CD4-positive, alpha-beta T cell (primary cell): ENCODE results near the gene DUS4L. TPM values are rescaled to one million over a fixed set of nuclear protein-coding genes. Genes with fewer than 3 reads are reported as not detected.
"Not testable (repeated sequence)": the region's sequence is repeated elsewhere in the genome, so short reads cannot be mapped to it uniquely, and the experiment has no call there.

Experiments used
- ATAC-seq: fragments of 200-7000 bp; cut with Tn5 transposase; one replicate; pipeline ENCODE4 v1.10.0; 2022; ENCODE audit warnings: mild to moderate bottlenecking; ENCODE audit not compliant: poor library complexity
- CTCF ChIA-PET: fragments of 350-600 bp; sonication (Branson Sonifier 250); formaldehyde crosslinking; loops from one replicate; lab custom pipeline; 2021; ENCODE audit warnings: antibody characterized with exemption, inconsistent platforms; lab: Charles Lee
- POLR2A ChIA-PET: fragments of 350-600 bp; sonication (Branson Sonifier 250); formaldehyde crosslinking; loops from one replicate; lab custom pipeline; 2021; ENCODE audit warnings: antibody characterized with exemption, inconsistent platforms; lab: Charles Lee
- DNase-seq, 14 experiments: peaks; one replicate each; pipeline ENCODE4 v3.0.0-alpha.2; 2013 to 2020; ENCODE audit warnings: mixed read lengths in 2 of 14
- H3K27ac ChIP-seq, 2 donors: one replicate each; pipeline versions ENCODE4 v1.5.1 to v1.7.0; 2013; ENCODE audit warnings: low read length in 2 of 2, low read depth in 1 of 2, mild to moderate bottlenecking in 1 of 2
- H3K27me3 ChIP-seq, 2 experiments: 1 replicate in 1 of 2; 2 replicates in 1 of 2; pipeline versions ENCODE4 v1.6.1 to v1.7.0; 2013; ENCODE audit warnings: low read length in 2 of 2, control low read depth in 1 of 2, mild to moderate bottlenecking in 1 of 2, moderate library complexity in 1 of 2; ENCODE audit not compliant: insufficient read depth in 2 of 2, control insufficient read depth in 1 of 2
- H3K36me3 ChIP-seq: one replicate; pipeline ENCODE4 v1.6.1; 2013; ENCODE audit warnings: low read length, control low read depth; ENCODE audit not compliant: insufficient read depth
- H3K4me1 ChIP-seq: one replicate; pipeline ENCODE4 v1.6.1; 2013; ENCODE audit warnings: low read length, control low read depth; ENCODE audit not compliant: insufficient read depth
- H3K4me3 ChIP-seq: one replicate; pipeline ENCODE4 v1.5.1; 2013; ENCODE audit warnings: mild to moderate bottlenecking, low read length, moderate library complexity
- H3K9me3 ChIP-seq, 2 experiments: 1 replicate in 1 of 2; 2 replicates in 1 of 2; pipeline versions ENCODE4 v1.6.1 to v1.7.0; 2013; ENCODE audit warnings: low read length in 2 of 2, mild to moderate bottlenecking in 2 of 2, control low read depth in 1 of 2, moderate library complexity in 1 of 2; ENCODE audit not compliant: control insufficient read depth in 1 of 2, insufficient read depth in 1 of 2
- H3K27ac Mint-ChIP-seq: one replicate; pipeline ENCODE4 v1.8.0; 2020; ENCODE audit warnings: mixed read lengths
- H3K27me3 Mint-ChIP-seq: one replicate; pipeline ENCODE4 v1.8.0; 2021; ENCODE audit warnings: mixed read lengths
- H3K36me3 Mint-ChIP-seq: one replicate; pipeline ENCODE4 v1.8.0; 2021; ENCODE audit warnings: low read depth, mixed read lengths
- H3K4me1 Mint-ChIP-seq: one replicate; pipeline ENCODE4 v1.8.0; 2021; ENCODE audit warnings: low read depth, mixed read lengths
- H3K4me3 Mint-ChIP-seq: one replicate; pipeline ENCODE4 v1.8.0; 2020; ENCODE audit warnings: mild to moderate bottlenecking, mixed read lengths
- H3K9me3 Mint-ChIP-seq: one replicate; pipeline ENCODE4 v1.8.0; 2020; ENCODE audit warnings: mixed read lengths
- intact Hi-C, 2 experiments: fragments of 100-400 bp; cut with DNase I in 1 of 2; cut with micrococcal nuclease in 1 of 2; formaldehyde crosslinking; loops; one replicate each; pipeline versions ENCODE4 v1.15.1 to v1.9.0; 2023 to 2025; cut with DNase I, micrococcal nuclease
- total RNA-seq, 174 experiments: library from RNA in 2 of 174; stranded (reverse) in 2 of 174; gene quantifications; one replicate each; pipeline ENCODE4 v1.2.3 and lab custom pipeline; 2021 to 2026
- TF ChIP-seq, protein P1 (sequence below): fragments of 200-600 bp; IDR thresholded peaks from one replicate; pipeline ENCODE4 v1.8.0; 2022; ENCODE audit warnings: antibody characterized with exemption, mild to moderate bottlenecking

The DUS4L gene
- total RNA-seq, 2 experiments from 2014 or later, result 14.3 to 14.4 TPM

- no peak overlapping the region for H3K27ac ChIP-seq
- H3K4me3 ChIP-seq, result no peak overlapping the region
- H3K36me3 ChIP-seq, result peaks cover 44% of the 10 kb centered on the region
- DNase-seq (no peak), ATAC-seq (no peak)
- H3K9me3 ChIP-seq, result no peaks in the 10 kb centered on the region
- intact Hi-C loops, result no loop called here
- Mint-ChIP-seq H3K4me3 (no peak overlapping the region), H3K4me1 (peaks cover 25% of the 10 kb centered on the region), H3K27ac (no peak overlapping the region), H3K9me3 (no peaks in the 10 kb centered on the region), H3K36me3 (peaks cover 65% of the 10 kb centered on the region), H3K27me3 (no peaks in the 10 kb centered on the region)
- TF ChIP-seq, protein P1, sequence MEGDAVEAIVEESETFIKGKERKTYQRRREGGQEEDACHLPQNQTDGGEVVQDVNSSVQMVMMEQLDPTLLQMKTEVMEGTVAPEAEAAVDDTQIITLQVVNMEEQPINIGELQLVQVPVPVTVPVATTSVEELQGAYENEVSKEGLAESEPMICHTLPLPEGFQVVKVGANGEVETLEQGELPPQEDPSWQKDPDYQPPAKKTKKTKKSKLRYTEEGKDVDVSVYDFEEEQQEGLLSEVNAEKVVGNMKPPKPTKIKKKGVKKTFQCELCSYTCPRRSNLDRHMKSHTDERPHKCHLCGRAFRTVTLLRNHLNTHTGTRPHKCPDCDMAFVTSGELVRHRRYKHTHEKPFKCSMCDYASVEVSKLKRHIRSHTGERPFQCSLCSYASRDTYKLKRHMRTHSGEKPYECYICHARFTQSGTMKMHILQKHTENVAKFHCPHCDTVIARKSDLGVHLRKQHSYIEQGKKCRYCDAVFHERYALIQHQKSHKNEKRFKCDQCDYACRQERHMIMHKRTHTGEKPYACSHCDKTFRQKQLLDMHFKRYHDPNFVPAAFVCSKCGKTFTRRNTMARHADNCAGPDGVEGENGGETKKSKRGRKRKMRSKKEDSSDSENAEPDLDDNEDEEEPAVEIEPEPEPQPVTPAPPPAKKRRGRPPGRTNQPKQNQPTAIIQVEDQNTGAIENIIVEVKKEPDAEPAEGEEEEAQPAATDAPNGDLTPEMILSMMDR, result no peak
- no peaks in the 10 kb centered on the region for H3K4me1 ChIP-seq
- ChIA-PET POLR2A (no interaction called here), CTCF (no interaction called here)
- H3K27me3 ChIP-seq, result no peaks in the 10 kb centered on the region
Observed at GRCh38 chr7:107528461-107528860, 35.3 kb upstream of the DUS4L start.

GRCh38 chr7:107530751-107531150 lies 33.0 kb upstream of the DUS4L start:
- intact Hi-C loops, result no loop called here
- CTCF ChIA-PET, result interaction anchor here (0.7 kb wide), 1 partner anchor 10 kb away, joined by 4 read pairs; no protein-coding TSS in a partner anchor
- H3K4me3 Mint-ChIP-seq, result no peak overlapping the region
- Histone ChIP-seq H3K4me3 (no peak overlapping the region), H3K9me3 (no peaks in the 10 kb centered on the region), H3K36me3 (peaks cover 31% of the 10 kb centered on the region), H3K27me3 (no peaks in the 10 kb centered on the region), H3K4me1 (no peaks in the 10 kb centered on the region), H3K27ac (no peak overlapping the region)
- no peaks in the 10 kb centered on the region for H3K27me3 Mint-ChIP-seq
- TF ChIP-seq, protein P1, result no peak
- peaks cover 7% of the 10 kb centered on the region for H3K9me3 Mint-ChIP-seq
- H3K4me1 Mint-ChIP-seq, result peaks cover 48% of the 10 kb centered on the region
- POLR2A ChIA-PET, result interaction anchor here (0.6 kb wide), 1 partner anchor 295 kb away, joined by 3 read pairs; no protein-coding TSS in a partner anchor
- H3K27ac Mint-ChIP-seq, result no peak overlapping the region
- H3K36me3 Mint-ChIP-seq, result peaks cover 71% of the 10 kb centered on the region
- ATAC-seq (no peak), DNase-seq (no peak)

DNA sequence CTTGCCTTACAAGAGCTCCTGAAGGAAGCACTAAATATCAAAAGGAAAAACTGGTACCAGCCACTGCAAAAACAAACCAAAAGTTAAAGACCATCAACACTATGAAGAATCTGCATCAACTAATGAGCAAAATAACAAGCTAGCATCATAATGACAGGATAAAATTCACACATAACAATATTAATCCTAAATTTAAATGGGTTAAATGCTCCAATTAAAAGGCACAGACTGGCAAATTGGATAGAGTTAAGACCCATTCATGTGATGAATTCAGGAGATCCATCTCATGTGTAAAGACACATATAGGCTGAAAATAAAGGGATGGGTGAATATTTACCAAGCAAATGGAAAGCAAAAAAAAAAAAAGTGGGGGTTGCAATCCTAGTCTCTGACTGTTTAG lies 29.6 kb upstream of the DUS4L start:
- Histone ChIP-seq H3K27ac (no peak overlapping the region), H3K27me3 (no peaks in the 10 kb centered on the region), H3K9me3 (no peaks in the 10 kb centered on the region), H3K36me3 (peaks cover 32% of the 10 kb centered on the region), H3K4me1 (no peaks in the 10 kb centered on the region), H3K4me3 (no peak overlapping the region)
- peaks cover 43% of the 10 kb centered on the region for H3K4me1 Mint-ChIP-seq
- CTCF ChIA-PET, result no interaction called here
- DNase-seq, result no peak
- no peaks in the 10 kb centered on the region for H3K27me3 Mint-ChIP-seq
- no peak overlapping the region for H3K4me3 Mint-ChIP-seq
- no peak overlapping the region for H3K27ac Mint-ChIP-seq
- ATAC-seq, result no peak
- H3K36me3 Mint-ChIP-seq, result peaks cover 80% of the 10 kb centered on the region
- H3K9me3 Mint-ChIP-seq, result peaks cover 11% of the 10 kb centered on the region
- POLR2A ChIA-PET, result no interaction called here
- intact Hi-C loops, result no loop called here
- TF ChIP-seq, protein P1, result no peak

GRCh38 chr7:107537228-107537627 lies 26.5 kb upstream of the DUS4L start:
- peaks cover 43% of the 10 kb centered on the region for H3K4me1 Mint-ChIP-seq
- intact Hi-C loops, DNase-seq, H3K4me1 ChIP-seq, H3K9me3 ChIP-seq, H3K27me3 ChIP-seq, H3K4me3 ChIP-seq, H3K27me3 Mint-ChIP-seq, H3K27ac ChIP-seq, H3K27ac Mint-ChIP-seq, ATAC-seq, H3K4me3 Mint-ChIP-seq, POLR2A ChIA-PET: not testable (repeated sequence)
- H3K36me3 Mint-ChIP-seq, result peaks cover 94% of the 10 kb centered on the region
- CTCF ChIA-PET, result interaction anchor here (1.5 kb wide), 1 partner anchor 19 kb away, joined by 5 read pairs; no protein-coding TSS in a partner anchor
- H3K36me3 ChIP-seq, result peaks cover 38% of the 10 kb centered on the region
- peaks cover 11% of the 10 kb centered on the region for H3K9me3 Mint-ChIP-seq
